Brain pericyte (primary cell): Measurements from ENCODE around the gene ZNF470.
A peak's percentile ranks its signal among the peaks of the same experiment; 100 is the strongest.

ENCODE experiments used
- DNase-seq: peaks from one replicate; pipeline ENCODE4 v3.0.0-alpha.2; 2012; ENCODE audit warnings: low read depth, low spot score

Gene ZNF470

GRCh38 chr19:56567274-56568120, at the start of gene ZNF470:
TSS of gene ZNF470 (plus strand) at chr19:56567468. CDS start at chr19:56570312, 2,844 bp downstream.
- DNase-seq = peak; percentile 62

- DNase-seq = no peak
These were observed 41.9 kb upstream of the ZNF470 start for GRCh38 chr19:56525214-56525860.

GRCh38 chr19:56537442-56537841, 29.8 kb upstream of the ZNF470 start:
- no peak for DNase-seq

GRCh38 chr19:56538254-56538760, 29.0 kb upstream of the ZNF470 start:
- DNase-seq = peak; percentile 80

- no peak for DNase-seq
These were observed 28.5 kb upstream of the ZNF470 start, which contains the start of gene ZFP28 for GRCh38 chr19:56538761-56539263. TSS of gene ZFP28 (plus strand) at chr19:56538948. CDS start at chr19:56539019, 71 bp downstream.

- no peak for DNase-seq
These were observed 23.5 kb upstream of the ZNF470 start for GRCh38 chr19:56543776-56544175.

- no peak for DNase-seq
These were observed 19.7 kb upstream of the ZNF470 start for GRCh38 chr19:56547535-56547934.

- no peak for DNase-seq
These were observed 12.9 kb upstream of the ZNF470 start for GRCh38 chr19:56554272-56554869.

- DNase-seq = no peak
These were observed 4.5 kb upstream of the ZNF470 start for GRCh38 chr19:56562766-56563165.

GRCh38 chr19:56566904-56567273, 379 bp upstream of the ZNF470 start:
- DNase-seq = no peak

GRCh38 chr19:56572589-56572988, 5.3 kb downstream of the ZNF470 start:
- DNase-seq = no peak

- no peak for DNase-seq
These were observed 6.6 kb downstream of the ZNF470 start for GRCh38 chr19:56573914-56574313.

- no peak for DNase-seq
These were observed 10.7 kb downstream of the ZNF470 start for GRCh38 chr19:56577719-56578602.

- DNase-seq = no peak
These were observed 27.1 kb downstream of the ZNF470 start for GRCh38 chr19:56594446-56594782.

GRCh38 chr19:56594783-56595547, 27.7 kb downstream of the ZNF470 start, which contains the start of gene ZNF71:
TSS of gene ZNF71 (plus strand) at chr19:56595302. CDS start at chr19:56601559, 6,257 bp downstream.
- DNase-seq = peak; percentile 59

- DNase-seq = no peak
These were observed 28.3 kb downstream of the ZNF470 start for GRCh38 chr19:56595548-56595899.

GRCh38 chr19:56596676-56597075, 29.4 kb downstream of the ZNF470 start:
- no peak for DNase-seq

- no peak for DNase-seq
These were observed 30.4 kb downstream of the ZNF470 start for GRCh38 chr19:56597696-56598095.

- no peak for DNase-seq
These were observed 34.1 kb downstream of the ZNF470 start for GRCh38 chr19:56601375-56601774.

- no peak for DNase-seq
These were observed 36.6 kb downstream of the ZNF470 start for GRCh38 chr19:56603829-56604228.
